Dermis blood vessel endothelial cell (primary cell): Measurements from ENCODE around the gene MDH2. TPM values are rescaled to one million over a fixed set of nuclear protein-coding genes. Genes with fewer than 3 reads are reported as not detected.
"Not testable (repeated sequence)": the region's sequence is repeated elsewhere in the genome, so short reads cannot be mapped to it uniquely, and the experiment has no call there.

Experiments
- DNase-seq: peaks from one replicate; pipeline ENCODE4 v3.0.0; 2010
- total RNA-seq: library from RNA; depleted of rRNA; stranded (reverse); fragments of >200 nt; gene quantifications from 2 replicates; pipeline ENCODE4 v1.2.3, GENCODE V29; 2014

The MDH2 gene
- total RNA-seq, 1 donor from 2014 or later, result 34.0 TPM

DNA sequence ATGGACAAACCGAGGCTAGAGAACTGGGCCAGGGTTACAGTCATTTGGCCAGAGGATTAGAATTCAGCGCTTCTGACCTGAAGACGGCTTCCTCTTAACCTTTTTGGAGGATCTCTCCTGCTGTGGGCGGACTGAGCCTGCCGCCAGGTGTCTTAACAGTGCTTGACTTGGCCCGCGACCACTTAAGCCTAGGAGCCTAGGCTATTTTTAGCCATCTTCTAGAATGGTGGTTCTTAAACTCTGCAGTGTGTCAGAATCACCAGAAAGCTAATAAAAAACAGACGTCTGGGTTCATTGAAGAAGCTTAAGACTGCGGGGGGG lies 722 bp downstream of the MDH2 start:
- DNase-seq, result no peak

DNA sequence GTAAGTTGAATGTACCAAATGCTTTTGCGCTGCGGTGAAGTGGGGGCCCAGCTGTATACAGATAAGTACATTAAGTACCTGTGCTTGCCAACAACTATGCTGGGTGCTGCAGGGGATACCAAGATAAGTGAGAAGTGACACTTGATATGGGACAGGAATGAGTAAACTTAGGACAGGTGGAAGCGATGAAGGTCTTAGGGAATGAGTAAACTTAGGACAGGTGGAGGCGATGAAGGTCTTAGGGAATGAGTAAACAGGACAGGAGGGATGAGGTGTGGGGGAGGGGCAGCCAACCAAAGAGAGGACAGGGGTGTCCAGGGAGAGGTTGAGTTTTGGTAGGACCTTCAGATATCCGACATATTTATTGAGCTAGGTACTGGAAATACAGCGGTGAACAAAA lies 1.4 kb downstream of the MDH2 start:
- no peak for DNase-seq

DNA sequence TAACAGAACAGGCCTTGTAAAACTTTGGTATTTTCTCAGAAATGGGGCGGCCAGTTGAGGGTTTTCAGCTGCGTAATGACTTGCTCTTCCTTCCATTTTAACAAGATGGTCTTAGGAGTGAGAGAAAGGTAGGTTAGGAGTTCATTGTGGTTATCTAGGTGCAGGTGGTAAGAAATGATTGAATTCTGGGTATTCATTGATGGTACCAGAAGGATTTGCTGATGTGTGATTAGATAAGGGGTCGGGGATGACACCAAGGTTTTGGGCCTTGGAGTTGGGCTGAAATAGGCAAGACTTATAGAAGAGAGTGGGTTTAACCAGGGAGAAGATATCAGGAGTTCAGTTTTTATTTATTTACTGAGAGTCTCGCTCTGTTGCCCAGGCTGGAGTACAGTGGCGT lies 2.6 kb downstream of the MDH2 start:
- DNase-seq, result no peak

DNA sequence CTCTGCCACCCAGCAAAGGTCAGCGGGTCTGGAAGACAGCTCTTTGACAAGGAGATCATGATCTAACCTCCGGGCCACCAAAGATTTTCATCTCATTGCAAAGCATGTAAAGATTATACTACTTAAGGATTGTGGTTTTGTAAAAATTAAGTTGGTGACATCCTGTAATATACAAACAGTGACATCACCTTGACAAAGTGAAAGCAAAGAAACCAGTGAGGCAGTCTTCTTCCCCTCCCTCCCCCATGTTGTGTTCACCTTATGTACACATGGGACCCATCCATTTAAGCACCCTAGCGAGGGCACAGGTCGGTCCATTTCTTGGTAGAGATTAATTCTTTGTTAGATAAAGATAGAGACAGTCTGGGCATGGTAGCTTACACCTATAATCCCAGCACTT lies 3.9 kb downstream of the MDH2 start:
- no peak for DNase-seq

DNA sequence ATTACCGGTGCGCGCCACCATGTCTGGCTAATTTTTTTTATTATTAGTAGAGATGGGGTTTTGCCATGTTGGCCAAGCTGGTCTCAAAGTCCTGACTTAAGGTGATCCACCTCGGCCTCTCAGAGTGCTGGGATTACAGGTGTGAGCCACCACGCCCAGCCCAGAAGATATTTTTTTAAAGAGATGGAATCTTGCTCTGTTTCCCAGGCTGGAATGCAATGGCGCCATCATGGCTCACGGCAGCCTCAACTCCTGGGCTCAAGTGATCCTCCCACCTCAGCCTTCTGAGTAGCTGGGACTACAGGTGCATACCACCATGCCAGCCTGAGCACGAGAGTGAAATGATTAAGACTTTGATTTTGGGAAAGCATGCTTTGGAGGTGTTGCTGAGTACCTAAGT lies 4.8 kb downstream of the MDH2 start:
- DNase-seq, result not testable (repeated sequence)

DNA sequence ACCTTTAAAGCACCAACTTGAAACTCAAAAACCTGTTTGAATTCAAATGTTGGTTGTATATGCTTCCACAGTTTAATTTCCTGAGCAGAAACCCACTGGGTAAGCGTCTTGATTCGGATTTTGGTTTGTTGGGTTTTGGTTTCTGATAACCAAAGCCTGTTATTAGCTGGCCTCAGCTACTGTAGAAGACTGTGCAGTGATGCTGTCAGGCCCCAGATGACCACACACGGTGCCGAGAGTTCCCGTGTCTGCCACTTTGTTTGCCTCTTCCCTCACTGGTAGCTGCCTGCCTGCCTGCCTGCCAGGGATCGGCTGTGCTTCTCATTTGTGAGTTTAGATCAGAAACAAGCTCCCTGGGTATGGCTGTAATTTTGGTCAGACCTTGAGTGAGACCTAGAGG lies 5.6 kb downstream of the MDH2 start:
- DNase-seq, result no peak

DNA sequence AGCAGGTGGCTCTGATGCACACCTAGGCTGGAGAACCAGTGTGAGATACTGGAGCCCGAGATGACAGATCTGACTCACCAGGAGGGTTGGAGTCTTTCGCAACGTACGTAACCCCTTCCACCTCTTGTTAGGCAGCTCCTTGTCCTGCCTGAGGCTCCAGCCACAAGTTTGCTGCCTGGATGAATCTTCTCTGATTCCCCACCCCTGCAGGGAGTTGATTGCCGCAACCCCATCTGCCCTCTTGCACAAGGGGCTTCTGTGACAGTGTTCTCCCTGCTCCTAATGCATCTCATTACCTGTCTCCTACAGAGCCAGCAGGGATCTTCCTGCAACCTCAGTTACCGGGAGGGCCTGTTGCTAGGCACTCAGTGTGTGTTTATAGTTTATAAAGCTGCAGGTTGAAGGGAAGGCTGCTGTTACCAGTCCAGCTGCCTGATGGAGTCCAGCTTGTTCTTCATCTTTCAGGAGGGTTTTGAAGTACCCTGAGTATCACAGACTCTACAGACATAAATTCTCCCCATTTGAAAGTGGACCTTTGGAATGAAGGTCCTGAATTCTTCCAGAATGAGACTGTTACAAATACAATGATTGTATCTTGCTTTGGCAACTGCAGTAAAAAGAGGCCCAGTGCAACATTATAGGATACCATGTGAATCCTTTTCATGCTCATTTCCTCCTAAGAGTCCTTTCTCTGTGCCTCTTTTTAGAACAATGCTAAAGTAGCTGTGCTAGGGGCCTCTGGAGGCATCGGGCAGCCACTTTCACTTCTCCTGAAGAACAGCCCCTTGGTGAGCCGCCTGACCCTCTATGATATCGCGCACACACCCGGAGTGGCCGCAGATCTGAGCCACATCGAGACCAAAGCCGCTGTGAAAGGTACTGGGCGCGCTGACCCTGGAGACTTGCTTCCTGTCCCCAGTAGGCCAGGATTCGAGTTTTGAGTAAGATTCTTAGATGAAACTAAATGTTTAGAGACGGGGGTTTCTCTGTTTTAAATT lies 6.5 kb downstream of the MDH2 start:
- no peak for DNase-seq

DNA sequence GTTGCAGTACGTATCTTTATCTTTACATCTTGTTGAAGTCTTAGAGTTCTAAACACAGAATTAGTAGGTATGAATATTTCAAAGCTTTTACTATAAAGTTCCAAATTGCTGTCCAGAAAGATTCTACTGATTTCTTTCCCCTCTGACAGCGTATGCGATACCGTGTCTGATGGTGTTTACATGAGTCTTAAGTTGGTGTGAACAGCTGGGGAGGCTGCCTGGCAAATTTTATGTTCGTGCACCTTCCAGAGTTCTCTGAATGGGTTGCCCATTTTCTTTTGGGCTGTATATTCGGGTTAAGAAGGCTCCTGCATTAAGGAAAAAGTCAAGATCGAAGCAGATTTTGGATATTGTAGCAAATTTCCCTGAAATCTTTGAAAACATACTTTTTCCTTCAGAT lies 8.3 kb downstream of the MDH2 start:
- no peak for DNase-seq

DNA sequence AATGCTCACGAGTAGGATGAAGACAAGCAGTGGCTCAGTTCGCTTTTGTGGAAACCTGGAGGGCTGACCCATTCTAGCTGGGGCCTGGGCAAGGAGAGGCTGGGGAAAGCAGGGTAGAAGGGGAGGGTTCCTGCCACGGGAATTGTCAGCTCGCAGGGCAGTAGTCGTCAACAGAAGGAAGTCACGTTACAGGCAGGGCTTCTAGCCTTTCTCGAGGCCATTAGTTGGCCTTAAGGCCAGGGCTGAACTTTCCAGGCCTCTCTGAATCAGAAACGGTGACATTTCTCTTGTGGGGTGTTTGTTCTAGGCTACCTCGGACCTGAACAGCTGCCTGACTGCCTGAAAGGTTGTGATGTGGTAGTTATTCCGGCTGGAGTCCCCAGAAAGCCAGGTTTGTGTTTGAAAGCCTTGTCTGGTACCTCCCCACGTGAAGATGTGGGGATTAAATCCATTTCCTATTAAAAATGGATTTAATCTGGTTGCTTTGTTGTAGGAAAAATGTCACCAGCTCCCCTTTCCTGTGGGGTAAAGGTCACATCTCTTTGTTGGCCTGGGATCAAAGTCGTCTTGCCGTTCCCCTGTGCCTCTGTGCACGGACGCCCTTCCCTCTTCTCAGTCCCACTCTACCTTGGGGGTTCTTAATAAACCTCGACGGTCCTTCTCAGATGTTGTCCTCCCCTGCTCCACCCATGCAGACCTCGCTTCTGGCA lies 9.4 kb downstream of the MDH2 start:
- peak; percentile 11 for DNase-seq

DNA sequence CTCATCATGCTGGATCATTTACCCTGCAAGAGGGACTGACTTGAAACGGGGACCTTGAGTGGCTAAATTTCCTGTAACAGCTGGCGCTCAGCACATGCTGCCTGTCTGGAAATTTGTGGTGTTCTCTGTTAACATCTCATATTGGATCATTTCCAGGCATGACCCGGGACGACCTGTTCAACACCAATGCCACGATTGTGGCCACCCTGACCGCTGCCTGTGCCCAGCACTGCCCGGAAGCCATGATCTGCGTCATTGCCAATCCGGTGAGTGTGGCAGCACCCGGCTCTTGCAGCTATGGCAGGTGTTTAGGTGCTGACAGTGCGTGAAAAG lies 9.9 kb downstream of the MDH2 start:
- DNase-seq, result peak; percentile 10

DNA sequence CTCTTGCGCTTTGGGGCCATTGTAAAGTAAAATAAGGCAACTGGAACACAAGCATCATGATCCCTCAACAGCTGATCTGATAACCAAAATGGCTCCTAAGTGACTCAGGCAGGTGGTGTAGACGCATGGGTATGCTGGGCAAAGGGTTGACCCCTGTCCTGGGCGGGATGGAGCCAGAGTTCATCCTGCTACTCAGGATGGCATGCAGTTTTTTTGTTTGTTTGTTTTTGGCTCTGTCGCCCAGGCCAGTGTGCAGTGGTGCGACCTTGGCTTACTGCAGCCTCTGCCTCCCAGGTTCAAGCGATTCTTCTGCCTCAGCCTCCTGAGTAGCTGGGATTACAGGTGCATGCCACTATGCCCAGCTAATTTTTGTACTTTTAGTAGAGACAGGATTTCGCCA lies 10.8 kb downstream of the MDH2 start:
- not testable (repeated sequence) for DNase-seq

DNA sequence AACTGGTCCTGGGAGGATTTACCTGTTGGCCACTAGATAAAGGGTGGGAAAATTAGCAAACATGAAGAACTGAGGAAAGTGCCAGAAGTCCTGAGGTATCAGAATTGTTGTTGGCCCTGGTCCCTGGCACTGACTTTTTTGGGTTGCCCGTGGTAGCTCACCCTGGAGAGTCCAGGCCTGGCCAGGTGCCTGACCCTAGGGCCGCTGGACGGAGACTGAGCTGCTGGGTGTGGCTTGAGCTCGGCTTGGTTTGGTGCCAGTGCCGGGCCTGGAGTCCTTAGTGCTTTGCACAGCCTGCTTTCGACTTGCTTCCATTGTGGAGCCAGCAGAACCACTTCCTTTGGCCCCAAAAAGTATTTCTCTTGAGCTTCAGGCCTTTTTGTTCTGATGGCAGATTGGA lies 12.9 kb downstream of the MDH2 start:
- DNase-seq, result no peak

DNA sequence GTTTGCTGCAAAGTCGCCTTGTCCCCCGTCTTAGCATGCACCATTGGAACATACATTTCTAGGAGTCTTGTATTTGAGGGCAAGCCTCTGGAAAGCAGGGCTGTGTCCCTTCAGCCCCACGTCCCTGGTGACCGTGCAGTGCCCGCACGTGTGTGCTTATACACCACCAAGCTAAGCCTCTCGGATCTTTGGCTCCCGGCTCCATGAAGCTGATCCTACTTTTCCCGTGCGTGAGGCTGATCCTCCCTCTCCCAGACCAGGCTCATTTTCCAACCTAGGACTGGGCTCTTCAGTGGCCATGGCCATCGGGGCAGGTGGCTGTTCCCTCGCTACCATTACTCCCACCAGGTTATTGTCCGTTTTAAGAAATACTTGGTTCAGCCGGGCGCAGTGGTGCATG lies 14.3 kb downstream of the MDH2 start:
- DNase-seq, result no peak

DNA sequence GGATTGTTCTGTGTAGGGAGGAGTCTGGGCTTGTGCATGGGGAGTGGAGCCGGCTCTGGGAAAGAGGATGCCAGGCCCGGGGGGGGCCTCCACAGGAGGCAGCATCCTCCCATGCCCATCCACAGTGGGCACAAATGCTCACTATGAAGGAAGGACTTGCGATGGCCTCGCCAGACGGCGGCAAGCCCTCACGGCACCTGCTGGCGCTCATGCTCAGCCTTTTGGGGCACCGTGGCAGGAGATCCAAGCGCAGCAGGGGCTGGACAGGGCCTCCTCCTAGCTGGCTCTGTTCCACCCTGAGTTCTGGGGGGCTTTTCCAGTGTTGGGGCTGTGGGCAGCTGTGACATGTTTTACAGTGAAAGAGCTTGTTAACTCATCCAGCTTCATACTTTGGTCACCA lies 15.2 kb downstream of the MDH2 start:
- DNase-seq, result no peak

DNA sequence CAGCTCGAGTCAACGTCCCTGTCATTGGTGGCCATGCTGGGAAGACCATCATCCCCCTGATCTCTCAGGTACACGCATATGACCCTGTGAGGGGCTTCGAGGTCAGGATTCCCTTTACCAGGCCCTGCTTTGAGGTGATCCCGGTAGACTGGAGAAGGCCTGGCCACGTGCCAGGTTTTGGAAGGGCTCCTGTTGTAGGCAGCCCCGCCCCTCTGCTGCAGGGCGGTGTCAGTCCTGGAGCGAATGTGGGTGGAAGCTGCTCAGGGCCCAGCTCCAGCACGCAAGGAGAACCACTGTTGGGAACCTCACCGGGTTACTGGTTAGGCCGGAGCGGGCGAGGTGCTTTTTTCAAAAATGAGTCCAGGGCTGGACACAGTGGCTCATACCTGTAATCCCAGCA lies 15.6 kb downstream of the MDH2 start:
- DNase-seq, result no peak

DNA sequence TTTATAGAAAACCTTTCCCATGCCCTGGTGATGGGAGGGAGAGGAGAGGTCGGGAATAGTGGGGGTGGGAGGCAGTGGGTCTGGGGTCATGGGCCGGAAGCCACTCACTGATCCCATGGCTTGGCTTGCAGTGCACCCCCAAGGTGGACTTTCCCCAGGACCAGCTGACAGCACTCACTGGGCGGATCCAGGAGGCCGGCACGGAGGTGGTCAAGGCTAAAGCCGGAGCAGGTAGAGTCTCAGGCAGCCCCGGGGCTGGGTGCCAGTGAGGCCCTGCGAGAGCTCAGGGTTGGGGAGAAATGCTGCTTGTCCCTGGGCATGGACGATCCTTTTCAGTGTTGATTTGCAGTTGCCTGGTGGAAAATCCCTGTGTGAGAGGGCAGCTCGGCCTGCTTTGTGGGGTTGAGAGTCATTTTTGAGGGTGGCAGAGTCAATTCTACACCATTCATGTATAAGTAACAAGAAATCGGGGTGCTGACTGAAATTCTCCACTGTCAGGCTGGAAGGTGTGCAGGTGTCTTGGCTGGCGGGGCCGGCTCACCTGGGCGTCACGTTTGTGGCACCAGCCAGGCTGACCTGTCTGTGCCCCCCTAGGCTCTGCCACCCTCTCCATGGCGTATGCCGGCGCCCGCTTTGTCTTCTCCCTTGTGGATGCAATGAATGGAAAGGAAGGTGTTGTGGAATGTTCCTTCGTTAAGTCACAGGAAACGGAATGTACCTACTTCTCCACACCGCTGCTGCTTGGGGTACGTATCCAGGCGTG lies 16.5 kb downstream of the MDH2 start:
- no peak for DNase-seq

DNA sequence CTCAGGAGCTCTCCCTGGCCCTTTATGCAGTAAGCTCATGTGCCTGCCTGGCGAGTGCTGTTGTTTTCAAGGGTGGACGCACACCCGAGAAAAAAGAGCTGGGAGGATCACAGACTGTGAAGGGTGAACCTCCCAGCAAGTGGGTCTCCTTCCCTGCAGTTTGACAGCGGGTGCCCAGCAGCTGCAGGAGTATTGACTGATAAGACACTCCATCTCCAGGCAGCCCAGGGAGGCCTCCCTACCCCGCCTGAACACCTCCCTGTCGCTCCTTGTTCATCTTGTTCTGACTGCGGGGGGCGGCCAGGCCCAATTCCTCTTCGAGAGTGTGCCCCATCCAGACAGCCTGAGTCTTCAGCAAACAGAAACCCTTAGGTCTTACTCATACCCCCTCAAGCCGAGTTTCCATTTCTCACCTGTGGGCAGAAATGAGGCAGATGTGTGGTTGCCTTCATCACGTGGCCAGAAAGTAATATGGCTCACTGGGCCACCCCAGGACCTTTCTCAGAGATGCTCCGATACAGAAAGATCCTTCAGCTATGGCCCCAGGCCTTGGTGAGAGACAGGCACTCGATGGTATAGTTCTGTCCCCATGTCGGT lies 17.2 kb downstream of the MDH2 start:
- DNase-seq, result no peak

DNA sequence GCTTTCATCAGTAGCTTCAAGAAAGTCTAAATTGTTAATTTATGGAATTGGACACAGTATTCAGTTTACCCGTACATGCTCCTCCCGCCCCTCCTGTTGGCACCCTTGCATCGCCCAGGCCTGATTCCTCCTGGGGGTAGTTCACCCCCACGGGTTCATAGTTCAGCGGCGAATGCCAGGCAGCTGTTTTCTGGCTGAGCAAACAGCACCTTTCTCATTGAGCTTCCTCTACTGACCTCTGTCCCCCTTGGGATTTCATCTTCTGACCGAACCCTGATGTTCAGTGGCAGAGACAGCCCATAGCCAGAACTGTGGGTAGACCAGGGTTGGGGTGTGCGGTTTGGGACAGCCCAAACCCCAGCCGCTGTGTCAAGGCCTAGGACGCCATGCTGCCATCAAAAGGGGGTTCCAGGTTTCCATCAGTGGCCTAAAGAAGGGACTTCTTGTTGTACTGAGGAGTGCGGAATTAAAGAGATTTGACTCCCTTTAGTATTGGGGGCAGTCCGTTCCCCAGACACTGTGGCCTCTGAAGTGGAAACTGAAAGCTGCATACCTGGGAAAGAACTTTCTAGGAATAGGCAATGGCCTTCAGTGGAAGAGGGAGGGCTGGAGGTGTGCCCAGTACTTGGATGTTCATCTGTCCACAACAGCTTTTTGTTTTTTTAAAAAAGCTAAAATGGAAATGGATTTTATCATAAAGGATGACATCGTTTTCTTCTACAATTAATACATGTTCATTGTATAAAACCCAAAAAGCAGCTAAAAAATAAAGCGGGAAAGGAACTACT lies 19.0 kb downstream of the MDH2 start:
- DNase-seq, result no peak

DNA sequence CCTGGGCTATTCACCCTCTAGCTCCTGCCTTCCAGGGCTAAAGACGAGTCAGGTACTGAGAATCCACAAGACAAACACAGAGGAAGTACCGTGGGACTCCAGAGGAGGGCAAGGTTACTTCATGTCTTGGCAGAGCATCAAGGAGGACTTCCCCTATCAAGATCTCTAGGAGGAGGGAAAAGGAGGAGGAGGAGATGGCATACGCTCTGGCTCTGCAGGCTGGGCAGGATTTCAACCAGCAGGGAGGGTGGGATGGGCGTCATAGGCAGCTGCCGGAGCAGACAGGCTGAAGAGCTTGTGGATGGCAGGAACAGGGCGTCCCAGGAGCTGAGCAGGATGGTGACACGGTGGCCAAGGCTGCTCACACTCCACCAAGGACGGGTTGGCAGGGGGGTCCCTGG lies 21.3 kb downstream of the MDH2 start:
- peak; percentile 85 for DNase-seq

DNA sequence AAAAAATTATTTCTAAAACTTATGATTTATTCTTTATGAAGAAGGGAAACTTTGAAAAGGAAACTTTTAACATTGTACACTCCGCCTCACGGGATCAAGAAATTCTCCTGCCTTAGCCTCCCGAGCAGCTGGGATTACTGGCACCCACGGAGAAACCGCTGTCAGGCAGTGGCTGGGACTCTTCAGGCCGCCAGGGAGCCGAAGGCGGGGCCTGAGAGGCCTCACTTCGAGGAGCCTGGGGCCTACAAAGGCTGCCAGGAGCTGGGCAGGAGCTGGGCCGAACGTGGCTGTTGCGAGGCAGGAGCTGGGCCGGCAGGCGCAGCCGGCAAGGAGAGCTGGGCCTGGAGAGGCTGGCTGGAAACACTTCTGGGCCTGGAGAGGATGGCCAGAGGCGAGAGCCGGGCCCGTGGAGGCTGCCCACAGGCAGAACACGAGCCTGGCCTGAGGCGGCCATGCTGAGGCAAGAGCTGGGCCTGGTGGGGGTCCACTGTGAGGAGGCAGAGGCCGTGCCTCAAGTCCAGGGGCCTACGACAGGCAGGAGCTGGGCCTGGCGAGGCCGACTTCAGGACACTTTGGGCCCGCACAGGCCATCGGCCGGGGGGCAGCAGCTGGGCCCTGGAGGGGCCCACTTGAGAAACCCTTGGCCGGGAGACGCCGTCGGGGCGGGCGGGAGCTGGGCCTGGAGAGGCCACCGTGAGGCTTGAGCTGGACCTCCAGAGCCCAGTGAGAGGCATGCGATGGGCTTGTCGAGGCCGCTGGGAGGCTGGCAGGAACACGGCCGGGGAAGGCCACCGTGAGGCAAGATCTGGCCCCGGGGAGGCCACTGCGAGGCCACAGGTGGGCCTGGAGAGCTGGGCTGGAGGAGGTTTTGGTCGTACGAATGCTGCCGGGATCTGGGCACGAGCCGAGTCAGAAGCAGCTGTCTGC lies 23.7 kb downstream of the MDH2 start:
- no peak for DNase-seq
